AG10803 (cell line): ENCODE measurements around the gene PTBP3.
"Not testable (repeated sequence)": the region's sequence is repeated elsewhere in the genome, so short reads cannot be mapped to it uniquely, and the experiment has no call there.

Experiments used
- DNase-seq: peaks from one replicate; pipeline ENCODE4 v3.0.0; 2010; ENCODE audit warnings: low read depth
- H3K4me3 ChIP-seq: 2 replicates; pipeline ENCODE4 v1.5.1; 2011; ENCODE audit warnings: mild to moderate bottlenecking, low read length, control low read depth
- TF ChIP-seq, protein P1 (sequence below): conservative IDR thresholded peaks from 2 replicates; pipeline ENCODE4 v1.5.1; 2011; ENCODE audit warnings: mild to moderate bottlenecking, low read length, control low read depth, inconsistent platforms

Gene PTBP3

GRCh38 chr9:112212926-112213325 is 120.5 kb downstream of the PTBP3 start:
- DNase-seq: no peak
- H3K4me3 ChIP-seq: no peak overlapping the region
- TF ChIP-seq, protein P1, sequence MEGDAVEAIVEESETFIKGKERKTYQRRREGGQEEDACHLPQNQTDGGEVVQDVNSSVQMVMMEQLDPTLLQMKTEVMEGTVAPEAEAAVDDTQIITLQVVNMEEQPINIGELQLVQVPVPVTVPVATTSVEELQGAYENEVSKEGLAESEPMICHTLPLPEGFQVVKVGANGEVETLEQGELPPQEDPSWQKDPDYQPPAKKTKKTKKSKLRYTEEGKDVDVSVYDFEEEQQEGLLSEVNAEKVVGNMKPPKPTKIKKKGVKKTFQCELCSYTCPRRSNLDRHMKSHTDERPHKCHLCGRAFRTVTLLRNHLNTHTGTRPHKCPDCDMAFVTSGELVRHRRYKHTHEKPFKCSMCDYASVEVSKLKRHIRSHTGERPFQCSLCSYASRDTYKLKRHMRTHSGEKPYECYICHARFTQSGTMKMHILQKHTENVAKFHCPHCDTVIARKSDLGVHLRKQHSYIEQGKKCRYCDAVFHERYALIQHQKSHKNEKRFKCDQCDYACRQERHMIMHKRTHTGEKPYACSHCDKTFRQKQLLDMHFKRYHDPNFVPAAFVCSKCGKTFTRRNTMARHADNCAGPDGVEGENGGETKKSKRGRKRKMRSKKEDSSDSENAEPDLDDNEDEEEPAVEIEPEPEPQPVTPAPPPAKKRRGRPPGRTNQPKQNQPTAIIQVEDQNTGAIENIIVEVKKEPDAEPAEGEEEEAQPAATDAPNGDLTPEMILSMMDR: no peak

DNA sequence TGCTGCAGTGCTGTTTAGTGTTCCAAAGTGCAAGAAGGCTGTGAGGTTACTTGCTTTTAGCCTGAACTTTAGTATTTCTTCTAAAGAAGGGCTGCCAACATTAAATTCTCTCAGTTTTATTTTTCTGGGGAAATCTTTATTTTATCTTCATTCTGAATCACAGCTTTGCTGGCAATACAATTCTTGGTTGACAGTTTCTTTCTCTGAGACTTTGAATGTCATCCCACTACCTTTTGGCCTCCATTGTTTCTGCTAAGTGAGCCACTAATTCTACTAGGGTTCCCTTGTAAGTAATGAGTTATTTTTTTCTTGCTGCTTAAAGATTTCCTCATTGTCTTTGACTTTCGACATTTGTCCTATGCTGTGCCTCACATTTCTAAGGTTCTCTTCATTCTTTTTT is 126.0 kb downstream of the PTBP3 start:
- no peak overlapping the region for H3K4me3 ChIP-seq
- DNase-seq: no peak
- TF ChIP-seq, protein P1: no peak

GRCh38 chr9:112203536-112203935 is 129.9 kb downstream of the PTBP3 start:
- peak; percentile 72 for DNase-seq

GRCh38 chr9:112200711-112201110 is 132.7 kb downstream of the PTBP3 start:
- H3K4me3 ChIP-seq: no peak overlapping the region
- TF ChIP-seq, protein P1: no peak

More at GRCh38 chr9:112203536-112203935, 129.9 kb downstream of the PTBP3 start:
- TF ChIP-seq, protein P1: no peak
- H3K4me3 ChIP-seq: no peak overlapping the region

GRCh38 chr9:112198646-112199045 is 134.8 kb downstream of the PTBP3 start:
- H3K4me3 ChIP-seq: no peak overlapping the region
- no peak for DNase-seq
- TF ChIP-seq, protein P1: no peak

More at GRCh38 chr9:112200711-112201110, 132.7 kb downstream of the PTBP3 start:
- DNase-seq: no peak

- peak; percentile 40 for DNase-seq
- no peak overlapping the region for H3K4me3 ChIP-seq
- TF ChIP-seq, protein P1: no peak
Measured at GRCh38 chr9:112194969-112195431, 138.4 kb downstream of the PTBP3 start.

- TF ChIP-seq, protein P1: no peak
- DNase-seq: no peak
Measured at GRCh38 chr9:112193572-112194288, 139.7 kb downstream of the PTBP3 start.

GRCh38 chr9:112190320-112190719 is 143.1 kb downstream of the PTBP3 start:
- DNase-seq, H3K4me3 ChIP-seq: not testable (repeated sequence)

More at GRCh38 chr9:112193572-112194288, 139.7 kb downstream of the PTBP3 start:
- H3K4me3 ChIP-seq: no peak overlapping the region
